SW480 (cell line): ENCODE data around the gene STAB2.
A peak's percentile ranks its signal among the peaks of the same experiment; 100 is the strongest.

Source experiments
- DNase-seq: peaks from one replicate; pipeline ENCODE4 v3.0.0-alpha.2; 2016; ENCODE audit warnings: low spot score

Gene STAB2

DNA sequence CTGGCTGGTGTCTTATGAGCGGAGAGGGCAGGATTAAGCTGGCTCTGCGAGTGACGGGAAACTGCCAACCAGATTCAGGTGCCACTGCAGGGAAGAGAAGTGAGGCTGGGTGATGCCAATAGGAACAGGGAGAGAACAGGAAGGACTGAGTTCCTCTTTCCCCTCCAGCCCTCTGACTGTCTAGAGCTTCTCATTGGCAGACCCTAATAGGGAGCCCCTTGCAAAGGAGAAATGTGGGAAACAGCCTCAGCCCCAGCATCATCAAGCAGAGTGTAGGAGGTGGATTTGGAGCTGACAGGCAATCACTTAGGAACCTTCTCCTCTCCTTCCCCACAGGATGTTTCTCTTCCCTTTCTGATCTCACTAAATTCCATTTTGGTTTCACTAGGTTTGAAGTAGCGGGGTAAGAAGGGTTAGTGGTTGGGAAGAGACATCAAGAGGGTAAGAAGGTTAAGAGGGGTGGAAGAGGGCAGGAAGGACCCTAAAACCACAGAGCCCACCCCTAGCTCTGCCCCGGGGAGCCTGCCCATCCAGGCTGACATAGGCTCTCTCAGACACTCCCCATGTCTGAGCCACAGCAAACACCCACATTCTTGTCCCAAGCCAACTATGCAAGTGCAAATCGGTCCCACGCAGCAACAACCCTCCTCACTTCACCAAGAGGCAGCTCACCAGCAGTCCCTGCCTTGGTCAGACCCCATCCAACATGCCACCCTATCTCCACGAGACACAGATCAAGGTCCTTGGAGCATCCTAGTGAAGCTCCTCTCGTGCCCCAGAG is 111.1 kb downstream of the STAB2 start:
- no peak for DNase-seq

GRCh38 chr12:103698752-103699560 is 111.9 kb downstream of the STAB2 start:
- no peak for DNase-seq

- DNase-seq, result no peak
Measured at GRCh38 chr12:103705098-103705497, 118.0 kb downstream of the STAB2 start.

DNA sequence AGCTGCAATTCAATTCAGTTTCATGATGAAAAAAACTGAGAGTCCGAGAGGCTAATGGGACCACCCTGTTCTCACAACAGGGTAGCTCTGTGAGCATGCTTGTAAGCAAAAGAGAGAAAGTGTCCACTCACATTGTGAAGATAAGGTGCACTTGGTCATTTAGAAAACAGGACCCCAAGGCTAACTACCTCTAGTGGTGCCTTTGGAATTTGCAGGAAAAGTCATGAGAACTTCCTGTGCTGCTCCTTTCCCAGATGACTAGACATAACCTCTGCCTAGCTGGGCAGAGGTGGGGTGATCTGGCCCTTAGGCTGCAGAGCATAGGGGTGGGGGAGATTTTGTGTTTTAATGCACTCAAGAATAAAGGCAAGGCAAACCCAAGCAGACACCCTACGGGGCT is 118.9 kb downstream of the STAB2 start:
- no peak for DNase-seq

GRCh38 chr12:103707446-103707845 is 120.4 kb downstream of the STAB2 start:
- DNase-seq, result no peak

- DNase-seq, result no peak
Measured at GRCh38 chr12:103710544-103710943, 123.5 kb downstream of the STAB2 start.

- no peak for DNase-seq
Measured at GRCh38 chr12:103712216-103712615, 125.1 kb downstream of the STAB2 start.

DNA sequence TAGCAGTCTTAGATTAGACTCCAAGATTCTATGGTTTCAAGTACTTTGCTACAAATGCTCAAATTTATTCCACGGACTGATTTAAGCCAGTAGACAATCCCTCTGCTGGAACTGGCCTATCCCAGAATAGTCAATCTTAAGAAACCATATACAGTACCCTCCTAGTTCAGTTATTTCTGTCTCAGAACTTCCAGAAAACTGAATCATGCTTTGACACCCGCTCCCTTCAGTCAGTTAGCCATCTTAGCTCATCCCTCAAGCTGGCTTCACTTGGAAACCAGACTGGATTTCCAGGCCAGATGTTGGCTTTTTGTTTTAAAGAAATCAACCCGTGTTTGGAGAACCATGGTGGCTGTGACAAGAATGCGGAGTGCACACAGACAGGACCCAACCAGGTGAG is 128.4 kb downstream of the STAB2 start:
- DNase-seq, result no peak

DNA sequence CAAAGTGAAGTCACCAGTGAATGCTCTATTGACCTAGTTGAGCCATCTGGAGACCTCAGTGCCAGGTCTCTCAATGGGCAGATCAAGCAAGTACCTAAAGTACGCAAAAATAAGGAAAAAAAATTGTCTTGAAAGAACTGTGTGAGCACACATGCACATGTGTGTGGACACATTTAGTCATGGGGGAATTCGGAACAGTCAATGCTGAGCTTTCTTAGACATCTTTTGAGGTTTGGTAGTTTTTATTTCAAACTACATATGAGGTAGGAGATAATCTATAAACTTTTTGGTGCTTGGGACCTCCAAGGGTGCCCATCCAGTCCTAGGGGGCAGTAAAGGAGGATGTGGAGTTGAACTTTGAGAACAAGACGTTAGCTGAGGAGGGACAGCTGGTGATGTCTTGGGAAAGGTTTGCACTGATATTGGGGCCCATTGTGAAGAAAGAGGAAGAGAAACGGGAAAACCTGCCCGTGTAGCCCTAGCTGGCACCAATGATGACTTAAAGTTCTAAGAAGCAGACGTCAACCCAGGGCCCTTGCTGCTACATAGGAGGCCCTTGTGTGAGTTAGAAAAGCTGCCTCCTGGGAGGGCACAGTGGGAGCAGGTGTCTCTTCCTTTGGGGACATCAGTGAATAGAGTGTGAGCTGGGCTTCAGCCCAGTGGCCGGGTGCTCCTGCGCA is 129.6 kb downstream of the STAB2 start:
- no peak for DNase-seq

DNA sequence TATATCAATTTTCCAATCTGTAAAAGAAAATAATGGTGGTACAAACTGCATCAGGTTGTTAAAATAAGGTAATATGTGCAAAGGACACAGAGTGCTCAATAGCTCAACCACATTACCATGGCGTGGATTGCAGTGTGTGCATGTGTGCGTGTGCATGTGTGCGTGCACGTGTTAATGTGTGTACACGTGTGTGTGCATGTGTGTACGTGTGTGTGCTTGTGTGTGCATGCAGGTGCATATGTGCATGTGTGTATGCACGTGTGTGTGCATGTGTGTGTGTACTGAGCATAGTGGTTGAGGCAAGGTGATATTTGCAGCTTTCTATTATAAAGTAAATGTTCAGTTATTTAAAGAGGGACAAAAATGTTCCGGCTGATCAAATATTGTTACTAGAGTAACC is 138.3 kb downstream of the STAB2 start:
- DNase-seq, result no peak

- no peak for DNase-seq
Measured at GRCh38 chr12:103727638-103728037, 140.6 kb downstream of the STAB2 start.

DNA sequence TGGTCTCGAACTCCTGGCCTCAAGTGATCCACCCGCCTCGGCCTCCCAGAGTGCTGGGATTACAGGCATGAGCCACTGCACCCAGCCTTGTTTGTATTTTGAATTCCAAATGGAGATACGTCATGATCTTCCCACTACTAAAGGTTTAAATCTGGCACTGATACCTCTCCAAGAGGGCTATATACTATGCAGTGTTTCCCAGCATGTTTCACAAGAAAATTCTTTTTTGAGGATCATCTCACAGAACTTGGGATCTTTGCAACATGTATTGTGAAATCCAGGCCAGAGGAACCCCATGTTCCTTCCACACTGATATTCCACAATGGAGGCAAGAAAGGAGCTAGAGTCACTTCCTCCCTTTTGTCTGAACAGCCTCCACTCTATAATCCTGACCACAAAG is 141.2 kb downstream of the STAB2 start:
- no peak for DNase-seq

GRCh38 chr12:103729499-103729898 is 142.4 kb downstream of the STAB2 start:
- DNase-seq, result no peak

- DNase-seq, result no peak
Measured at GRCh38 chr12:103731539-103731938, 144.5 kb downstream of the STAB2 start.

DNA sequence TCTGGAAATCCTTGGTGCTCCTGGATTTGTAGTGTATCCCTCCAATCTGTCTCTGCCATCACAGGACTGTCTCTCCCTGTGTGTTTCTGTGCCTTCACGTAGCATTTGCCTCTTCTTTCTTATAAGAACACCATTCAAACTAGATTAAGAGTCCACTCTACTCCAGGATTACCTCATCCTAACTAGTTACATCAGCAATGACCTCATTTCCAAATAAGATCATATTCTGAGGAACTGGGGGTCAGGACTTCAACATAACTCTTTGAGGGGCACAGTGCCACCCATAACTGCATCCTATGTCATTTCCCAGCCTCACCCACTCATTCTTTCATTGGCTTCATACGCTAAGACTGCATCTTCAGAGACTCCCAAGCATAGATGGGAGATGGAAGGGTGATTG is 147.8 kb downstream of the STAB2 start:
- DNase-seq, result no peak

DNA sequence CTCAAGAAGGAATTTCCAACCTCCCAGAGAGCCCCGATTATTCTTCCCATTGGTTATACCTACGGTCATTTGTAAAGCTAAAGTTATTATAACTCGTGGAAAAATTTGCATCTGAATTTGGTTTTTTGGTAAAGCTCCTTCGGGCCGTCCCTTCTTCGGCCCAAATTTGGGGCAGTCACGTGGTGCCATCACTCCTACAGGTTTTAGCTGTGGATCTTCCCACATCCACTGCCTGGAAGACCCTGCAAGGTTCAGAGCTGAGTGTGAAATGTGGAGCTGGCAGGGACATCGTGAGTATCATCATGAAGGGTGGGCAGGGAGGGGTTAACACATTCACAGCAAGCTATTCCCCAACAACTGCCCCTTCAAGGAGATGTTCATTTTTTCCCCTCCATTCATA is 148.2 kb downstream of the STAB2 start:
- no peak for DNase-seq

GRCh38 chr12:103736572-103736971 is 149.5 kb downstream of the STAB2 start:
- no peak for DNase-seq

DNA sequence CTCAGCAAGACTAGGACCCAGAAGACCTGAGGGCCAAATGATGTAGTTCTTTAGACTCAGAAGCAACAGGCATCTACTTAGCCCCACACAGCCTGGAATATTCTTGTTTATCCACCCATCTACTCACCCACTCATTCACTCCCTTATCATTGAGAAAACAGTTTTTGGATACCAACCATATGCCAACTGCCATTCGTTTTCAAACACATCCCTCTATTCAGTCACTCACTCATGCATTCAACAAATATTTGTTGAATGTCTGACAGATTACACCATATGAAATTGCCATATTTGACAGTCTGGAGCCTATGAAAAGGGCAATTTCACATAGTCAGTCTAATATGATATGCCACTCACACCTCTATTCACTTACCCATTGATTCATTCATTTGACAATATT is 150.8 kb downstream of the STAB2 start:
- no peak for DNase-seq

DNA sequence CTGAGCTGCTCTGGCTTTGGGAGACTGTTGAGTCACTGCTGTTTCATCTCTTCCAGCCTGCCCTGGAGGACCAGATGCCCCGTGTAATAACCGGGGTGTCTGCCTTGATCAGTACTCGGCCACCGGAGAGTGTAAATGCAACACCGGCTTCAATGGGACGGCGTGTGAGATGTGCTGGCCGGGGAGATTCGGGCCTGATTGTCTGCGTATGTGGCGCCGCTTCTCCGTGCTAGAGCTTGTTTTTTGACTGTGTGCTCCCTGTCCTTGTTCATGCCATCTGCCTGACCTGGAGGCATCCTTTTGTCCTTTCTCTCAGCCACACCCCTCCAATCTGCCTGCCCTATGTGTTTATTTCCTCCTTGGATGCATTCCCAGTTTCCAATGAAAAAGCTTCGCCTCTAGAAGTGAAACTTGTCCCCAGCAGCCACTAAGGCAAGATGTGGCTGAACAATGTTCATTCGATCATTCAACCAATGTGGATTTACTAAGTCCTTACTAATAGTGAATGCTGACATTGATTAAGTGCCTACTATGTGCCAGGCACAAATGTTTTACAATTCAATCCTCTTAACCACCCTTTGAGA is 155.4 kb downstream of the STAB2 start:
- DNase-seq, result peak; percentile 20

DNA sequence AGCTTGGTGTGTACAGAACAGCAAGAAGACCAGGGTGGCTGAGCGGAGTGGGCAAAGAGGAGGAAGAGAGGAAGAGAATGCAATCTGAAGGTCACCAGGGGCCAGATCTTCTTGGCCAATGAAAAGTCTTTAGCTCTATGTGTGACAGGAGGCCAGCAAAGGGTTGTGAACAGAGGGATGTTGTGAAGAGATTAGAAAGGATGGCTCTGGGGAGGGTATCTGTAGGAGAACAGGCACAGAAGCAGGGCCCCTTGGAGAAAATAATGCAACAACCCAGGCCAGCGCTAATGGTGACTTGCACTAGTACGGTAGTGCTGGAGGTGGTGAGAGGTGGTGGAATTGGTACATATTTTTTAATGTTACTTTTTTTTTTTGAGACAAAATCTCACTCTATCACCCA is 156.7 kb downstream of the STAB2 start:
- DNase-seq, result no peak

DNA sequence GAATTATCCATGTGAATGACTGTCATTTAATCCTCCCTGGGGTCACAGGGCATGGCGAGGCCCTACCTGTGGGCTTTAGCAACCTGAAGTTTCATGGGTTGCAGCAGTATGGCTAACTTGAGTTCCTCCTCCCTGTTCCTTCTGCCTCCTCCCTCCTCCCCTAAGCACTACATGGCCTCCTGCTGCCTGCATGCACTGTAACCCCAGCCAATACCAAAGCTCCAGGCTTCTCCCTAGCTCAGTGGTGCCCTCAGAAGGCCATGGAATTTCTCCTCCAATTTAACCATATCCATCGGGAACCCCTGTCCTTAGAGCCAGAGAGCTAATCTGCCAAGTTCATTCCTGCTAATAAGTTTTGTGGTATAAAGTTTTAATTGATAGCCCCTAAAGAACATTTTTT is 158.9 kb downstream of the STAB2 start:
- DNase-seq, result peak; percentile 6

DNA sequence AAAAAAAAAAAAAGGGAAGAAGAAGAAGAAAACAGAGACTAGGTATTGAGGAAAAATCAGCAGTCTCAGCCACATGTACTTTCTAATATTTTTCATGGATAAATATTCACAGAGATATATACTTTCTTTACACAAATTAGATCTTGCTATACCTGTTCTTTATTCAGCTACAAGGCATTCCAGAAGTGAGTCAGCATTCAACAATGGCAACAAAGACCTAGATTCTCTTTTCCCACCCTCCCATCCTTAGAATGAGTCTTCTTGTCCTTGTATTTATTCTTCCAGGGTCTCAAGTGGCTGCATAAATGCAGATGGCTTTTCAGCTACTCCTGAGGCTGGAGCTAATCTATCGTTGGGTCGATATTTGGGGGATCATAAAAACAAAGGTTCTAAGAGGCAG is 160.9 kb downstream of the STAB2 start:
- no peak for DNase-seq

DNA sequence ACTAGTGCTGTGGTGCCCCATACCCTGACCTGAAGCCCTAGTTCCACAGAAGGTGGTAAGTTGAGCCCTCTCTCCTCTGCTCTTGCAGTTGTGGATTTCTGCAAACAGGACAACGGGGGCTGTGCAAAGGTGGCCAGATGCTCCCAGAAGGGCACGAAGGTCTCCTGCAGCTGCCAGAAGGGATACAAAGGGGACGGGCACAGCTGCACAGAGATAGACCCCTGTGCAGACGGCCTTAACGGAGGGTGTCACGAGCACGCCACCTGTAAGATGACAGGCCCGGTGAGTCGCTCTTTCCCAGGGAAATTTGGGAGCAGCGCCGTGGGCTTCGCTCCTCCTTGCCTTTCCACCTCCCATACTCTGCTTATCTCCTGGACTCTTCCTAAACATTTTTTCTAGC is 161.8 kb downstream of the STAB2 start:
- no peak for DNase-seq
